GM21723 (cell line): Measurements from ENCODE around the gene FCRL6.

ENCODE experiments used
- ATAC-seq: cut with Tn5 transposase; IDR thresholded peaks from one replicate; pipeline ENCODE4 v1.9.1; 2021; ENCODE audit warnings: mild to moderate bottlenecking, moderate library complexity; ENCODE audit not compliant: unreplicated experiment

Gene FCRL6

DNA sequence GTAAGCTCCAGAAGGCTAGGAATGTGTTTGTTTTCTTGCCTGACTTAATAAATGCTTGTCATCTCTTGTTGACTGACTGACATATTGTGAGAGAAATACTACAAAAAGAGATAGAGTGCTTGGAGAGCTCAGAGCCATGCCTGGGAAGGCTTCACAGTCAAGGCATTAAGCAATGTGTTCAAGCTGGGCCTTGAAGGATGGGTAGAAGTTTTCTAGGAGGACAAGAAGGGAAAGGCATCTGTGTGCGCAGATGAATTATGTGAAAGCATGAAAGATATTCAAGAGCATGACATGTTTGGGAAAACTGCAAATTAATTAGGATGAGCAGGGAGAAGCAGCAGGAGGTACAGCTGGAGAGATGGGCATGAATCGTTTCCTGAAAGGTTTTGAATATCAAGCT is 30.1 kb downstream of the FCRL6 start:
- no peak for ATAC-seq

DNA sequence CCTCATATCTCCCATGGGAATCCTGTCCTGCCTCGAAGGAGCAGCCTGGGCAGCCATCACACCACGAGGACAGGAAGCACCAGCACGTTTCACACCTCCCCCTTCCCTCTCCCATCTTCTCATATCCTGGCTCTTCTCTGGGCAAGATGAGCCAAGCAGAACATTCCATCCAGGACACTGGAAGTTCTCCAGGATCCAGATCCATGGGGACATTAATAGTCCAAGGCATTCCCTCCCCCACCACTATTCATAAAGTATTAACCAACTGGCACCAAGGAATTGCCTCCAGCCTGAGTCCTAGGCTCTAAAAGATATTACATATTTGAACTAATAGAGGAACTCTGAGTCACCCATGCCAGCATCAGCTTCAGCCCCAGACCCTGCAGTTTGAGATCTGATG is 33.2 kb downstream of the FCRL6 start:
- ATAC-seq, result no peak

DNA sequence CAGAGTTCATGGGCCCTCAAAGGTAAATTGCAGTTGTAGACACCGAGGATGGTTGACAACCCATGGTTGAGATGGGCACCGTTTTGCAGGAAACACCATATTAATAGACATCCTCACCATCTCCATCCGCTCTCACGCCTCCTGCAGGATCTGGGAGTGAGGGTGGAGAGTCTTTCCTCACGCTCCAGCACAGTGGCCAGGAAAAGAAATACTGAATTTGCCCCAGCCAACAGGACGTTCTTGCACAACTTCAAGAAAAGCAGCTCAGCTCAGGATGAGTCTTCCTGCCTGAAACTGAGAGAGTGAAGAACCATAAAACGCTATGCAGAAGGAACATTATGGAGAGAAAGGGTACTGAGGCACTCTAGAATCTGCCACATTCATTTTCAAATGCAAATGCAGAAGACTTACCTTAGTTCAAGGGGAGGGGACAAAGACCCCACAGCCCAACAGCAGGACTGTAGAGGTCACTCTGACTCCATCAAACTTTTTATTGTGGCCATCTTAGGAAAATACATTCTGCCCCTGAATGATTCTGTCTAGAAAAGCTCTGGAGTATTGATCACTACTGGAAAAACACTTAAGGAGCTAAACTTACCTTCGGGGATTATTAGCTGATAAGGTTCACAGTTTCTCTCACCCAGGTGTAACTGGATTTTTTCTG is 33.8 kb downstream of the FCRL6 start:
- no peak for ATAC-seq

DNA sequence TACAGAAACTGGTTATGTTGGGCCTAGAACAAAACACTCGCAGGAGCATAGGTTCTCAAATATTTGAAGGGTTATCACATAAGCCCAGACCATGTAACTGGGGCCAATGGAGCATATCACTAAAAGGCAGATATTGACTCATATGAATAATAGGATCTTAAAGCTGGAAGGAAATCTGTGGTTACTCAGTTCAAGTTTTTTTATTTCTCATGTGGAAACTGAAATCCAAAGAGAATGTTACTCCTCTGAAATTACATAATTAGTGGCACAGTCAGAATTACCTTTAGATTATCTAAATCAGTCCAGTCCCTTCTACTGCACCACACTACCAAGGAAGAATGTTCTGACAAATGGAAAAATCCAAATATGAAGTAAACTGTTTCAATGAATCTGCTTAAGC is 36.6 kb downstream of the FCRL6 start:
- ATAC-seq, result peak; percentile 46

DNA sequence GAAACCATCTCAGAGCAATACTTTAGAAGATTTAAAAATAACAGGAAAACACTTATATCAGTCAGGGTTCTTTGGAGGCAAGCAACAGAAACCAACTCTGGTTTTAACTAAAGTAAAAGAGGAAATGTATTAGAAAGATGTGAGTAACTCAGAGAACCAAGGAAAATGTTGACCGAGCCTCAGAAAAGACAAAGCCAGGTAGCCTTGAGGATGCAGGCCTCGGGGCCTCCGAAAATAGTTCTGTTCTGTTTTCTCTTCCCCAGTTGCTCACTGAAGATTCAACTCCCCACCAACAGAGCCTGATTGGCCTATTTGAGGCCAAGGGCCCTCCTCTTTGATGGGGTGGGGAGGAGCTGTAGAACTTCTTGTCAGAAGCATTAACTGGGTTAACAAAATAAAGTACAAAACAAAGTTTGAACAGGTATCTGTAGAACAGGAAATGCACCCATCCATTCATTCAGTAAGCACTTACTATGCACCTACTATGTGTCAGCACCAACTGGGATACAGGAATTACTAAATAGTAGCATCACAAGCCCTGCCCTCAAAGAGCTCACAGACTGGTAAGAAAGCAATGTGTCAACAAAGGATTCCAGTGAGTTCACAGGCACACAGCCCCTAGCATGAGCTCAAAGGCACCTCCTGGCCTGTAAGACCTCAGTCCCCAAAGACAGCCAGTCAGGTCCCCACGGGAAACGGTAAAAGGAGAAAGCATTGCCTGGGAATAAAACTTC is 37.1 kb downstream of the FCRL6 start:
- ATAC-seq, result peak; percentile 79

DNA sequence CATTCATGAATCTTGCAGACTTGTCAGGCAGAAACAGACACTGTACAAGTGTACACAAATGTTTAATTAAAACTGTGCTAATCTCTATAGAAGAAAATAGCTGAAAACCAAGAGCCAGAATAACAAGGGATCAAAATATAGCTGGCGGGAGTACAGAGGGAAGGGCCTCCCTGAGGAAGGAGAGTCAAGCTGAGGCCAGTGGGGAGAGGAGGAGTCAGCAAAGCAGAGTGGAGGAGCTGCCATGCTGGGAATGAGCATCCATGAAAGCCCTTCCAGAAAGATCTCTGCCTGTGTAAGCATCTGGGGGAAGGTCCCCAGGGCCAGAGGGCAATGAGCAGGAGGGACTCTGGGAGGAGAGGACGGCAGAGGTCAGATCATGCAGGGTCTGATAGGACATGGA is 39.6 kb downstream of the FCRL6 start:
- ATAC-seq, result no peak

DNA sequence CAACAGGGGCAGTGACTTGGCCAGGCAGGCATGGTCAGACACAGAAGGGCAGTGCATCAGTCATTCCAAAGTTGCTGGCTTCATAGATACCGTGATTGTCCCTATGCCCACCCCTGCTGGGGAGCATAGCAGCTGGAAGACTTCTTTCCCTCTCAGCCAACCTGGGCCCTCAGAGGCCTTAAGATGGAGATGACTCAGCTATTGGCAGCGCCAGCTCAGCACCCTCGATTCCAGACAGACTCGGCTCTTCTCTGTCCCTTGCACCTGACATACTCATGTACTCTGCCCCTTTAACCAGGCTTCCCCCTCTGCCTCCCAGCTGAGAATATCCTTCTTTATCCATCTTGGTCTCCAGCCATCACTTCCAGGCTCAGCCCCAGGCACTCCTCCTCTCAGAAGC is 41.3 kb downstream of the FCRL6 start:
- ATAC-seq, result no peak

DNA sequence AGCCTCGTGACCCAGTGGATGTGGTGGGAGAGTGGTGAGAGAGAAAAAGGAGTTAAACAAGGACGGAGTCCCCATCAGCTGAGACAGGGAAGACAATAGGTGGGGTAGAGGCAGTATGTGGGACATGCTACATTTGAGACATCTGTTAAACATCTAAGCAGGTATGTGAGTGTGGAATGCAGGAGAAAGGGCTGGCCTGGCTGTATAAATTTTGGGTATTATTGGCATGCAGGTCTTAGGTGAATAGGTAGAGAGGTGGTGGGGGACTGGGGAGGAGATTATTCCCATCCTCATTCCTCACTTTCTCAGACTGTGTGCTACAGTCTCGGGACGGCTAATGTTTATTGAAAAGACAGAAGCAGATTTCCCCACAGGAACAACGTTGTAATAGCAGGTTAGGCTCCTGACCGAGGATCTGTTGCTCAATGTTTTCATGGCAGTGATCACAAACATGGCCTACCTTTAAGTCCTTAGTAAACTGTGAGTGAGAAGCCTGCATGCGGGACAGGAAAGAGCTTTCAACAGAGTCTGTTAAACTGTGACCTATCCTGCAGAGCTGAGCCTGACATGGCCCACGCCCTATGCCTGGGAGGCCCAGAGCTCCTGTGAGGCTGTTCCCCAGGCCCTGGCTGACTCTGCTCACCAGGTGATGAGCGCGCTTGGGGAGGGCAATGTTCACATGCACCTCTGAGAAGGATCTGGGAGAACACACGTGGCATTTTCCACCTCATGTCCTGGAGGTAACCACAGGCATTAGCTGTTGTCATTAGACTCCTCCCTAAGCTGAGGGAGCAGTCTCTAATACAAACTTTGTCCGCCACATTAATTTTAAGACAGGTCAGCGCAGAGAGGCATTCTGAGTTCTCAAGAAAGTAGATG is 43.8 kb downstream of the FCRL6 start:
- ATAC-seq, result no peak

DNA sequence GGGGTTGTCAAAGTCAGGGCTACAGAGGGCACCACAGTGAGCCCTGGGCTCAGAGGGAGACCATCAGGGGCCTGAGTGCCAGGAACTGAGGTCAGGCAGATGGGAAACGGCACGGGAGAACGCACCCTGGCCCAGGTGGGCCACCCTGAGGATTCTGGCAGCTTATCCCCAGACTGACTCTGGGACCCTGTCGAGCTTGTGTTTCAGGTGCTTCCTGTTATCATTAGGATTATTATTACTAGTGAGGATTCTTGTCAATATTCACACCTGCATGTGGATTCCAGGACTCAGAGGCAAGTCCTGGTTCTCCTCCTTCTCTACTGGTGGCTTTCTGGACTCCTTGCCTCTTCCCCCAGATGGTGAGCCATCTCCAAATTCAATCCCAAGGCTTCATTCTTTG is 45.1 kb downstream of the FCRL6 start:
- ATAC-seq, result no peak

DNA sequence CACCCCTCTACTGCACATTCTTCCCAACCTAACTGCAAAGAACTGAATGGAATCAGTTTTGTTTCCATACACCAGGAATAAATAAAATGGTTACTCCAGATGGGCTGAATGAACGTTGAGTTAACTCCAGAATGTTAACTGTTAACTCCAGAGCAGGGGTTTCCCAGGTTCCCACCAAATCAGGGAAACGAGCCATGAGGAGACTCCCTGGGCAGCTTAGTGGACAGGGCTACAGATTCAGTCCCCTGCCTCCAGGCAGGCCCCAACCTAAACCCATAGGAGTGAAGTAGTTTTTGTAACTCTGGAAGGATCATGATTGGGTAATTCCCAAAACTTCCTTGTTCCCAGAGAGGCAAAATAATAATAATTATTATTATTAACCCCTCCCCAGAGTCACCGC is 46.2 kb downstream of the FCRL6 start:
- ATAC-seq, result no peak

DNA sequence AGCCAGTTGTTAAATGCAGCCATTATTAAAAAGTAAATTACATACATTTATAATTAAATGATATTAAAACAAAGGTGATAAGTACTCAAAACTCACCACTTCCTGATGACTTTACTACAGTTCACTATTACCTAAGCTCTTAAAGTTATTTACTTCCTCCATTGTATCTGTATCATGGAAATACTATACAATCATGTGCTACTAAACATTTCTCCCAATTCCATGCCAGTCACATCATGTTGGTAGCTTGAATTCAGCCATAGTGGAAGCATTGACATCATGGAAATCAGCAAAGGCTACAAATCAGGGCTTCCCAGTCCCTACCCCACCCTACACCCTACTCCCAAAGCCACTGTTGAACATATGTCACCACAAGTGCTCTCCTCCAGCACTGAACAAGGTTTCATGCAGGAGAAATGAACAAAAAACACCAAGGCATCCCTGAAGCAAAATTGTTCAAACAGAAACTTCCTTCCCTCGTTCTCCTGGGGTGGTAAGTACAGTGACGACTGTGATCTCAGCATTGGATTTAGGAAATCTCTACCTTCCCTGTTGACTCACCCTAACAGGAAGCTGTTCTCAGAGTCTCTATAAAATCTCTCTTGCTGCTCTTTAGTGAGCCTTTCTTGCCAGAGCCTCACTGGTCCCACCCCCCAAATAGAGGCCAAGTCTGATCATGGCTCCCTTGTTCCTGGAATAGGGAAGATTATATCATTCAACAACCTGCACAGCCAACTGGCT is 47.6 kb downstream of the FCRL6 start:
- ATAC-seq, result no peak

DNA sequence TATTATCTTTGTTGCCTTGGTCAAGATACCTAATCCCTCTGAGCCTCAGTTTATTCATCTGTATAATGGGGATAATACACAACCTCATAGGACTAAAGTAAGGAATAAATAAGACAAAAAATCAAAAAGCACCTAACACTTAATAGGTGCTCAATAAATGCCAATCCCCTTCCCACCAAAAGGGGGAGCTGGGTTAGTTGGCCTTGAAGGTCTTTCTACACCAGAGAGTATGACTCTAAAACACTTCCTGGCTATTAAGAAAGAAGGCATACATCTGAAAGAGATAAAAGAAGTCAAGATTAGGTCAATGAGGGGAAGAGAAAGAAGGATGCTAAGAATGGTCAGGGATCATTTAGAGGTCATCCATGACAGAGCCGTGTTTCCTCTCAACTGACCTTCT is 49.2 kb downstream of the FCRL6 start:
- ATAC-seq, result no peak

DNA sequence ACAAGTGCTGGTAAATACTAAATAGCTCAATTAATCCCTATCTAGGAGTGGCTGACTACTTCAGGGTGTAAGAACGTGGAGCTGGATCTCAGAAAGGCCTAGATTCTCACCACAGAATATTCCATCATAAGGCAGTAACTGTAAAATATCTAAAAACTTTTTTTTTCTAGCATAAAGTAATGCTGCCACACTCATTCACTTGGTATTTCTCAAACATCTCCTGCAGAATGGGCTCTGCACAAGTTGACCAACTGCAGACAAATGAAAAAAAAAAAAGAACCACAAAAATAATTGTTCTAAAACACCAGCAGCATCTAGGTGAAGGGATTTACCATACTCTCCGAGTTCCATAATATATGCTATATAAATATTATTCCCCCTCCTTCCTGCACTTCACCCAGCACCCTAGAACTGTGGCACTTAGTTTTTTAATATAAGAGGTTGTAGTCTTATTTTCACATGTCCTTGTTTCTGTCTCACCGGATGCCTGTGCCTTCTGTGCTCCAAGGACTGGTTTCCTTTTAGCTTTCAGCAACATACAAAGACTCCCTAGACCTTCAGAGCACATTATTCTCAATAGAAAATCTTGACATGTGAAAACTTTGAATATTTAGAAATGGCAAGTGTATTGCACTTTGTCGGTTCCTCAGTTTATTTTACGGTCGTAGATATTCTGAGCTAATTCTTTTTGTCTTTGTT is 51.4 kb downstream of the FCRL6 start:
- ATAC-seq, result no peak

DNA sequence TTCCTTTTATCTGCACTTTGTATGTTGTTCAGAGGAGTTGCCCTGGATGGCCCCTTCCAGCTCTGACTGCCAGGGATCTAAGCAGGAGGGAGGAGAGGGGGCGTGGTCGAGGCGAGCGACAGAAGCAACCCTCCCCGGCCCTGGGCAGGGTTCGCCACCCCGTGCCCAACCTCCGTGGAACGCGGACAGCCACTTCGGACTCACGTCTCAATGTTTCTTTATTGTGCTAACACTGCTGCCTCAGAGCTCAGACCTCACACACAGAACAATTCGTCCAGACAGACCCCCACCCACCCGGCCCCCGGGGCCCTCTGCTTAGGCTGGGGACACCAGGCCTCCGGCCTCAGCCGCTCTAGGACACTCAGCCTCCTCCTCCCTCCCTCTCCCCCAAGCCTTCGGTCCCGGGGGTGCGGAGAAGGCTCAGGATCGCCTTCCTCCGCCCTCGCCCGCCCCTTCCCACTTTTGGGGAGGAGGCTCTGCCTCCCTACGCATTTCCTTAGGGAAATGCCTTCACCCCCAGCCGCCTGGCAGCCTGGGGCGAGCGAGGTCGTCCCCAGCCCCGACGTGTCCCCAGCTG is 52.0 kb downstream of the FCRL6 start:
- no peak for ATAC-seq

DNA sequence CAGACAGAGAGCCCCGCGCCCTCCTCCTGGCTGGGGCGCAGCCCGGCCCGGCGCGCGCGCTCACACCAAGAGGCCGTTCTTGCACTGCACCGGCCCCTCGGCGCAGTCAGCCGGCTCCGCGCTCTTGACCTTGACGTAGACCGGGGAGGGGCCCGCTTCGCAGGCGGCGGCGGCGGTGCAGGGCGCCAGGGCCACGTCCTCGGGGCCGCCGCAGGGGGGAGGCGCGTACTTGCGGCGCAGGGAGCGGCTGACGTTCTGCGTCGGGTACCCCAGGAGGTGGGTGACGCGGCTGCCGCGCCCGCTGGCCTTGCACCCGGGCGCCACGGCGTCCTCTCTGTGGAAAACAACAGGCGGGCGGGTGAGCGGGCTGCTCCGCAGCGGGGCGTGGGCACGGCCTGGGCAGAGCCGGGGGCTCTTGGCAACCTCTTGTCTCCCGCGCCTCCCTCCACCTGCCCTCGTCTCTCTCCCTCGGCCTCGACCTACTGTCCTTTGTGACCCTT is 52.6 kb downstream of the FCRL6 start:
- peak; percentile 85 for ATAC-seq

DNA sequence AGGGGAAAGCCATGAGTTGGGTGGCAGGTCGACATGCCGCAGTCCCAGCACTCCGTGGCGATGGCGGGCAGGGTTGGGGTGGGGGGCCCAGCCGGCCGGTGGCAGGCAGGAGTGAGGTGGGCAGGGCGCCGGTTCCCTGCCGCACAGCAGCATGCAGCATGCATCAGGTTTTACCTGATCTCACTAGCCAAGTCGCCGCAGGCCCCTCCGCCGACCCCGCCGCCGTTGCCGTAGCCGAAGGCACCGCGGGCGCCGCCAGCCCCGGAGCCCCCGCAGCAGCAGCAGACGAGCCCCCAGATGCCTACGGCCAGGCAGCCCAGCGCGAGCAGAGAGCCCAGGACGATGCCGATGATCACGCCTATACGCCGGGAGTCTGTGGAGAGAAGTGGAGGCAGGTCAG is 53.5 kb downstream of the FCRL6 start:
- no peak for ATAC-seq

DNA sequence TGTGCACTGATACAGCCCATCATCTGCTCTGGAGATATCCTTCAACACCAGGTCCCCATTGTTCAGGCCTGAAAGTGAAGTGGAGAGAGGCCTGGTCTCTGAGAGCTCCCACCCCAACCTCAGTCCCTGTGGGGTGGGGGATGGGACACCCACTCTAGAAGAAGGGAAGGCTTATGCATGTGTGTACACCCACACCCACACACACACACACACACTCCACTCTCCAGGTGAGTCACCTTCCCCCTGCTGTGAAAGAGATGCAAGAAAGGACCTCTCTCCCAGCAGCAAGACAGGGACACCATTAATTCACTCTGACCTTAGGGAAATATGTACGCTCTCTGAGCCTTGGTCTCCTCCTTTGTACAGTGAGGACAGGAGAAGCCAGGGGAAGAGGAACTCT is 54.4 kb downstream of the FCRL6 start:
- no peak for ATAC-seq

DNA sequence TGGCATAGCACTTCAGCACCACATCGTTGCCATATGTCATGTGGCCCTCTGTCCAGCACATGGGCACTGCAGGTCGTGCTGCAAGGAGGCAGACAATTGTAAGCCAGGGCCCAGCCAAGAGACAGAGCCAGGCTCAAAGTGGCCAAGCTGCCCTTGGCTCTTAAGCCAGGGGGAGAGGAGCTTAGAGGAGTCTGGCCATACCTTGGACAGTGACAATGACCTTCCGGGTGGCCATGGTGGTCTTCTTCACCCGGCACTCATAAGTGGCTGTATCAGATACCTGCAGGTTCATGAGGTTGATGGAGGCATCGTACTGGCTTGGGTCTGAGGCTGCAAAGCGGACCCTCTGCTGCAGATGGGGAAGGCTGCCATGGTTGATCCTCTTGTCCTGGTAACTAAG is 55.7 kb downstream of the FCRL6 start:
- no peak for ATAC-seq

DNA sequence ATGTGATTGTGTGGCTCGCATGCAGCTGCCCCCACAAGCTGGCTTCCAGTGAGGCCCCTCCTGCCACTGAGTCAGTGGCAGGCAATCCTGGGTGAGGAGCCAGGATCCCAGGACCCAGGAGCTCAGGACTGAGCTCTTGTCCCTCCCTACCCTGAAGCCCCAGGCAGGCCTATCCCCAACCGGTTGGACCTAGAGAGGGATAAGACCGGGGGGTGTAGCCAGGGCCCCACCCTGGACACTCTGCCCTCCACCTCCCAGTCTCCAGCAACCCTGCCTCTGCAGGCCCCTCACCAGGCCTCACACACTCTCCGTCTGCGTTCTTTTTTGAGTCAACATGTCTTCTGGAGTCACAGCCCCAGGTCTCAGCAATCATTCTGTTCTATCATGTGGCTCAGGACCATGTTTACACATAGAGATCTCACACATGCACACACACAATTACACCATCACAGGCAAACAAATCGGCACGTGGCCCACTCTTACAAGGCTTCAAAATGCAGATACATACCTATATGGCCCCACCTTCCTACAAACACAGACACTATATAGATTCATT is 57.7 kb downstream of the FCRL6 start:
- no peak for ATAC-seq

DNA sequence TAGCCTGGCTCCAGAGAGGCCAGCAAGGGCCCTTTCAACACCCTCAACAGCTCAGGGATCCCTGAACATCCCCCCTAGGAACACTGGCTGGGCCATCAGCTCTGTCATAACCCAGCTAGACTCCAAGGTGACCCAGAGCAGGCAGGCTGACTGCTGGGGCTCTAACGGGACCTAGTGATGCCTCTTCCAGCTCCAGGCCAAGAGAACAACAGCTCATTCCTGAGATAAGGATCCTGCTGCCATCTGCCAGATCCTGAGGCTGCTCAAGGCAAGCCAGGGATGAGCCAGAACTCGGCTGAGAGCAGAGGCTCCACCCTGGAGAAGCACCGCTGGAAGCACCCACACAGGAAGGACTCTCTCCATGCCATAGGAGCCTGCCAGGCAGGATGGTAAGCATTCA is 58.3 kb downstream of the FCRL6 start:
- ATAC-seq, result no peak
